GM10248 (cell line): ENCODE measurements around the gene QSER1.
"Not testable (repeated sequence)": the region's sequence is repeated elsewhere in the genome, so short reads cannot be mapped to it uniquely, and the experiment has no call there.

Experiments used
- CTCF ChIA-PET: fragments of 300-600 bp; sonication (Branson Sonifier 250); formaldehyde crosslinking; extraction: SDS; loops from one replicate; lab custom pipeline; 2021; ENCODE audit warnings: antibody characterized with exemption; lab: Yijun Ruan, JAX
- POLR2A ChIA-PET: fragments of 350-650 bp; sonication (Branson Sonifier 250); formaldehyde crosslinking; extraction: SDS; loops from one replicate; lab custom pipeline; 2020; ENCODE audit warnings: antibody characterized with exemption; lab: Yijun Ruan, JAX
- DNase-seq: peaks from one replicate; pipeline ENCODE4 v3.0.0; 2012; ENCODE audit errors: extremely low spot score
- CTCF ChIP-seq: IDR thresholded peaks from 2 replicates; pipeline ENCODE4 v1.5.1; 2012; ENCODE audit warnings: mild to moderate bottlenecking, low read depth; ENCODE audit errors: extremely low read depth, missing control alignments, control extremely low read depth

The QSER1 gene

GRCh38 chr11:32968541-32968940 is 75.9 kb downstream of the QSER1 start:
- CTCF ChIA-PET: interaction anchor here (0.8 to 2.9 kb wide), 8 partner anchors 9 to 97 kb away, joined by 3 to 13 read pairs (median 4); no protein-coding TSS in a partner anchor
- DNase-seq: no peak
- TF ChIP-seq CTCF: no peak
- POLR2A ChIA-PET: no interaction called here

GRCh38 chr11:32972233-32972632 is 79.6 kb downstream of the QSER1 start:
- DNase-seq, POLR2A ChIA-PET: not testable (repeated sequence)
- CTCF ChIA-PET: interaction anchor here (0.8 kb wide), 1 partner anchor 106 kb away, joined by 3 read pairs; no protein-coding TSS in a partner anchor

DNA sequence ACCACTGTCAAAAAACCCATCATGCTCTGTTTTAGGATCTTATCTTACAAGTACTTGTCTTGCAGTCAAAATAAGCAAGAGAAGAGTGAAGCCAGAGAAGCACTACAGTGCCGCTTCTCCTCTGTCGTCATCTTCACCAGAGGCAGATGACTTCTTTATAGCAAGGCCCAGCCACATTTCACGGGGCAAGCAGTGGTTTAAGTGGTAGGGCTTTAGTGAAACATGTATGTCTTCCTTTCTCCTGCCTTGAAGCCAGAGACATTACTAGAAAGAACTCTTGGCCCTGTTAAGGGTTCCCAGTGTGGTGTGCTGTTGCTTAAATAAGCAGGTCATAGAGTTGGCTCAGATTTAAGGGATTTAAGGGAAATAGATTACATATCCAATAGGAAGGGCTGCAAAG is 80.2 kb downstream of the QSER1 start:
- TF ChIP-seq CTCF: no peak
- DNase-seq: no peak
- POLR2A ChIA-PET: no interaction called here
- CTCF ChIA-PET: interaction anchor here (0.7 kb wide), 1 partner anchor 11 kb away, joined by 3 read pairs; no protein-coding TSS in a partner anchor

DNA sequence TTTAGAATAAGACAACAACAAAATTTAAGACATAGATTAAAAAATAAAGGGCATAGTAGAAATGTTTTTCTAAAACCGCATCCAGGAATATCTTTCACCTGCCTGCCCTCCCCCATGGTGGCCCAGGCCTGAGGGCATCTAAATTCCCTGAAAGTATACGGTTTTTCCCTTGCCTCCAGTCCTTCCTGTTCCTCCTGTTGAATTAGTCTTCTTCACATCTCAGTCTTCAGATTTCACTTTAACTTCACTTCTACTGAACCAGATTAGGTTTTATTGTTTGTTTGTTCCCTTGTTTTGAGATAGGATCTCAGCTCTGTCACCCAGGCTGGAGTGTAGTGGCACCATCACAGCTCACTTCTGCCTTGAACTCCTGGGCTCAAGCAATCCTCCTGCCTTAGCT is 90.0 kb downstream of the QSER1 start:
- DNase-seq: no peak
- CTCF ChIA-PET: interaction anchor here (1.1 to 4.5 kb wide), 4 partner anchors 13 to 174 kb away, joined by 3 to 15 read pairs (median 4); no protein-coding TSS in a partner anchor
- POLR2A ChIA-PET: no interaction called here
- no peak for TF ChIP-seq CTCF

- ChIA-PET POLR2A (no interaction called here), CTCF (interaction anchor here (0.8 to 4.5 kb wide), 7 partner anchors 8 to 174 kb away, joined by 3 to 15 read pairs (median 3); no protein-coding TSS in a partner anchor)
- TF ChIP-seq CTCF: no peak
- no peak for DNase-seq
These were observed 90.9 kb downstream of the QSER1 start for GRCh38 chr11:32983506-32983905.

GRCh38 chr11:32985600-32985999 is 93.0 kb downstream of the QSER1 start:
- ChIA-PET POLR2A (no interaction called here), CTCF (no interaction called here)
- DNase-seq: no peak
- TF ChIP-seq CTCF: no peak

DNA sequence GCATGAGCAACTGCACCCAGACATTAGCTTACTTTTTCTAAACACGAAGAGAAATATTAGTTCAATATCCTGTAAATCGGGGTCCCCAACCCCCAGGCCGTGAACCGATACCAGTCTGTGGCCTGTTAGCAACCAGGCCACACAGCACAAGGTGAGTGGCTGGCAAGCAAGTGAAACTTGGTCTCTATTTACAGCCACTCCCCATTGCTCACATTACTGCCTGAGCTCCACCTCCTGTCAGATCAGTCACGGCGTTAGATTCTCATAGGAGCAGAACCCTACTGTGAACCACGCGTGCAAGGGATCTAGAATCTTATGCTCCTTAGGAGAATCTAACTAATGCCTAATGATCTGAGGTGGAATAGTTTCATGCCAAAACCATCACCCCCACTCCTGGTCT is 95.2 kb downstream of the QSER1 start:
- TF ChIP-seq CTCF: no peak
- CTCF ChIA-PET: no interaction called here
- POLR2A ChIA-PET: no interaction called here
- no peak for DNase-seq
